HAP-1 (cell line): ENCODE measurements around the gene C11orf91.

ENCODE experiments used
- DNase-seq, 2 experiments: peaks; one replicate each; pipeline ENCODE4 v3.0.0-alpha.2; 2016 to 2020; ENCODE audit warnings: low spot score in 2 of 2
- H3K27me3 ChIP-seq: fragments of 250-450 bp; sonication (Bioruptor Pico); 2 replicates; pipeline ENCODE4 v1.5.1; 2020; ENCODE audit warnings: low read depth, mild to moderate bottlenecking, moderate library complexity
- H3K36me3 ChIP-seq: fragments of 250-450 bp; sonication (Bioruptor Pico); replicated peaks from 2 replicates; pipeline ENCODE4 v1.5.1; 2020; ENCODE audit warnings: mild to moderate bottlenecking
- H3K4me1 ChIP-seq: fragments of 250-450 bp; sonication (Bioruptor Pico); 2 replicates; pipeline ENCODE4 v1.5.1; 2020; ENCODE audit warnings: mild to moderate bottlenecking
- H3K4me3 ChIP-seq: fragments of 250-450 bp; sonication (Bioruptor Pico); 2 replicates; pipeline ENCODE4 v1.5.1; 2020; ENCODE audit warnings: mild to moderate bottlenecking, moderate library complexity
- H3K9me3 ChIP-seq: fragments of 250-450 bp; sonication (Bioruptor Pico); 2 replicates; pipeline ENCODE4 v1.5.1; 2020; ENCODE audit warnings: mild to moderate bottlenecking, moderate library complexity
- in situ Hi-C: fragments of 300-500 bp; cut with MboI; formaldehyde crosslinking; loops from 3 replicates; pipeline ENCODE4 v1.14.3; 2020; ENCODE audit warnings: low sequenced_read_pairs, inconsistent platforms, mixed read lengths

The C11orf91 gene, protein sequence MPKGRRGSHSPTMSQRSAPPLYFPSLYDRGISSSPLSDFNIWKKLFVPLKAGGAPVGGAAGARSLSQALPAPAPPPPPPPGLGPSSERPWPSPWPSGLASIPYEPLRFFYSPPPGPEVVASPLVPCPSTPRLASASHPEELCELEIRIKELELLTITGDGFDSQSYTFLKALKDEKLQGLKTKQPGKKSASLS

DNA sequence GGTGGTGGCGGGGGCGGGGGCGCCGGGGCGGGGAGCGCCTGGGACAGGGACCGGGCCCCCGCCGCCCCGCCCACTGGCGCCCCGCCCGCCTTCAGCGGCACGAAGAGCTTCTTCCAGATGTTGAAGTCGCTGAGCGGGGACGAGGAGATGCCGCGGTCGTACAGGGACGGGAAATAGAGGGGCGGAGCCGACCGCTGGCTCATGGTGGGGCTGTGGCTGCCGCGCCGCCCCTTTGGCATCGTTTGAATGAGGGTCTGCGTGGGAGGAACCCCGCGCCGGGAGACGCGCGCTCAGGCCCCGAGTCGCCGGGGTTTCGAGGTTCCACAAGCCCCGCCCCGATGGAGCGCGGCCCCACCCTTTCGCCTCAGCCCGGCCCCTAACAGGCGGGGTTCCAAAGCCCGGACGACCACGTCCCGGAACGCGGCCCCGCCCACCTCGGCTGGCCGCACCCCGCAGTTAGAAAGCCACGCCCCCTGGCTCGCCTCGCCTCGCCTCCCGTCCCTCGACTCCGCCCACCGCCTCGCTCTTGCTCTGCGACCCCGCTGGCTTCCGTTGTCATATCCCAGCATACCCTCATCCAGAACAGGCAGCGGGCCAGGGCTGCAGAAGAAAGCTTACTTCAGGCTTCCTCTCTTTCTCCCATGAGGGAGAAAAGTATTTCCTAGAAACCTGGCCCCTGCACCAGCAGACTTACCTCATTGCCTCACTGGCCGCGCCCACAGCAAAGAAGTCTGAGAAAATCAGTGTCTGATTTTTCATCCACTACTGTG is at the start of gene C11orf91:
TSS of gene C11orf91 (minus strand) at position 325 of the 770 bp plus-strand sequence. CDS start at position 239, 86 bp downstream.
- peaks cover 4% of the 10 kb centered on the region for H3K4me1 ChIP-seq
- no peaks in the 10 kb centered on the region for H3K27me3 ChIP-seq
- peak; percentile 88 to 98 for DNase-seq
- H3K36me3 ChIP-seq = no peaks in the 10 kb centered on the region
- H3K9me3 ChIP-seq = no peaks in the 10 kb centered on the region
- peak within 1 kb of the TSS; percentile 57 for H3K4me3 ChIP-seq
- in situ Hi-C loops = no loop called here

DNA sequence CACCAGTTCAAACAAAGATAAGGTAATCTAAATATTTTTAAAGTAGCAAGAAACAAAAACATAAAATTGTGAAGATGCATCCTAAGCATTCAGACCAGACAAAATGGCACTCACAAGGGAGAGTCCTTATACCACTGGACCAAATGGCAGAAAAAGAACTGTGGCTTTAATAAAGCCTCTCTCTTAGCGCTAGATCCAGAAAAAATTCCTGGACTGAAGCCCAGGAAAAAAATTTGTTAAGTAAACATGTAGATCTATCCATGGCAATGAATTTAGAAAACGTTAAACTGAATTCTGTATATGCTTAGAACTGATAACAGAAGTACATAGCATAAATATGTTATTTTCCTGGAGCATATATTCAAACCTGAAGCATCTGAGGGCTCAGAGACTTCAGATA is 47.4 kb upstream of the C11orf91 start:
- in situ Hi-C loops = no loop called here
- Histone ChIP-seq H3K27me3 (no peaks in the 10 kb centered on the region), H3K36me3 (peaks cover 15% of the 10 kb centered on the region), H3K4me3 (no peak overlapping the region), H3K9me3 (no peaks in the 10 kb centered on the region), H3K4me1 (peaks cover 5% of the 10 kb centered on the region)
- no peak for DNase-seq

DNA sequence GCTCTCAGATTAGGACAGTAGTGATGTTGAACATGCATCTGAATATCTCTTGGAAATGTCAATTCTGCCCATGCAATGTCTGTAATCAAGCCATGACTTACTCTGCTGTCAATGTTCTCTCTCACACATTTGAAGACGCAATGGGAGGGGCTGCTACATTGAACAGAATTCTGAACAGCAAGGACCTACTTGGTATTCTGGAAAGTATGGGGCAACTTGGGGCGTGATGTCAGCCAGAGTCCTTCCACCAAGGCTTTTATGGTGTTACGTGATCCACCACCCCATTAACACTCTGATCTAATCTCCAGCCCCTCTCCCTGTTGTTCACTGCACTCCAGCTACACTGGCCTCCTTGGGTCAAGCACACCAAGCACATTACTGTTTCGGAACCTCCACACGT is 42.7 kb upstream of the C11orf91 start:
- no peaks in the 10 kb centered on the region for H3K27me3 ChIP-seq
- H3K36me3 ChIP-seq = peaks cover 14% of the 10 kb centered on the region; the same call in 1 of the 2 replicates
- no peak overlapping the region for H3K4me3 ChIP-seq
- in situ Hi-C loops = no loop called here
- peaks cover 5% of the 10 kb centered on the region for H3K4me1 ChIP-seq
- no peaks in the 10 kb centered on the region for H3K9me3 ChIP-seq
- DNase-seq = no peak

DNA sequence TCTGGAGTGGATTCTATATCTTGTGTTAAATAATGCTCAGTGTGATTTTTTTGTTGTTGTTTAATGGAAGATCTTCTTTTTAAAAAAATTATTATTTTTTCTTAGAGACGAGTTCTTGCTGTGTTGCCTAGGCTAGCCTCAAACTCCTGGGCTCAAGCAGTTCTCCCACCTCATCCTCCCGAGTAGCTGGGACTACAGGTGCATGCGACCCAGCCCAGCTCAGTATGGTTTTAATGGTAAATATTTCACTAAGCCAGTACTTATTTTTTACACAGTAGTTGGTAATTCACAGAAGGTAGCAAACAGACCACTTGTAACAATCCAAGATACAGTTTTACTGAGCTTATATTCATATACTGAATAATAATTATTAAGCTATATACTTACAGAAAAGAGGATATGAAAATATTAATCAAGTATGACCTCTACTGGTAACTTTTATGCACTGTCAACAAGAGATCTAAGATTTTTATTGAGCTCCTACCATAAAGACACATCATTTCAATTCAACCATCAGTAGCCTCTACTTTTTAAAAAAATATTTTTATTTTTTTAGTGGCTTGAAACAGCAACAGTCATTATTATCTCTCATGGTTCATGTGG is 41.7 kb upstream of the C11orf91 start:
- no peak overlapping the region for H3K4me3 ChIP-seq
- peaks cover 5% of the 10 kb centered on the region for H3K4me1 ChIP-seq
- H3K36me3 ChIP-seq = peaks cover 14% of the 10 kb centered on the region; the same call in 1 of the 2 replicates
- H3K27me3 ChIP-seq = no peaks in the 10 kb centered on the region
- DNase-seq = no peak
- no peaks in the 10 kb centered on the region for H3K9me3 ChIP-seq
- in situ Hi-C loops = no loop called here

DNA sequence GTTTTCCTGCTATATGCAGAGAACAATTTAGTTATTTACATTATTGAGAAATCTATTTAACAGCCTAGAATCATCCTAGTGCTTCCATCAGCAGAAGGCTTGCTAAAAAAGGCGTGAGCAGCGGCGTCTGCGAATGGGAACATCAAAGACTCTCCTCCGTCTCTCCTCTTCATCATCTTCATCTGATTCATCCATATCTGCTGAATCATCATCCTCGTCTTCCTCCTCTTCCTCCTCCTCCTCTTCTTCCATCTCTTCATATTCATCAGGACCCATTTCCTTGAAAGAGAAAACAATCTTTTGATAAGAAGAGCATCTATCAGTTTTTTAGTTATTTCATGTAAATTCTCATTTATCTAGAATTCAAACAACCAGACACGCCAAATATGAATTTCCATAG is 41.2 kb upstream of the C11orf91 start:
- no peaks in the 10 kb centered on the region for H3K9me3 ChIP-seq
- in situ Hi-C loops = no loop called here
- no peaks in the 10 kb centered on the region for H3K27me3 ChIP-seq
- H3K36me3 ChIP-seq = peaks cover 10% of the 10 kb centered on the region; the same call in 1 of the 2 replicates
- H3K4me3 ChIP-seq = no peak overlapping the region
- H3K4me1 ChIP-seq = peaks cover 7% of the 10 kb centered on the region
- no peak for DNase-seq

DNA sequence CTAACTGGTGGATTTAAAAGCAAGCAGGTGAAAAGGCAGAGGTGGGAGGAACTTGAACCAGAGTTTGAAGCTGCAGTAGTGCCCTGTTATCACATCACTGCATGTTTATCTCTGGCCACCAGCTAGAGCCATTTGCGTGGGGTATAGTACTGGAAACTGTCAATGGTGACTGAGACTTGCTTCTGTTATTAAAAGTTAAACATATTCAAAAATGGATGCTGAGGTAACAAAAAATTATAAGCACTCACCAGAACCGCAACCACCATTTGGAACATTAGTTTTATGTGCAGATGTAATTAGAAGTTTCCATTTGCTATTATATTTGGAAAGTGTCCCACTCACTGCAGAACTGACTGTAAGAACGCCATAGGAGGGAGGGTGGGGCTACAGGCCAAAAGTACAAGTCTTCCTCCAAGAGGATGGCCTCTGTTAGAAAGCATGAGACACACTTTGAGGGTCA is 36.8 kb upstream of the C11orf91 start:
- Histone ChIP-seq H3K4me1 (peaks cover 11% of the 10 kb centered on the region), H3K36me3 (peaks cover 6% of the 10 kb centered on the region), H3K4me3 (no peak overlapping the region), H3K27me3 (no peaks in the 10 kb centered on the region), H3K9me3 (no peaks in the 10 kb centered on the region)
- no peak for DNase-seq
- in situ Hi-C loops = no loop called here

DNA sequence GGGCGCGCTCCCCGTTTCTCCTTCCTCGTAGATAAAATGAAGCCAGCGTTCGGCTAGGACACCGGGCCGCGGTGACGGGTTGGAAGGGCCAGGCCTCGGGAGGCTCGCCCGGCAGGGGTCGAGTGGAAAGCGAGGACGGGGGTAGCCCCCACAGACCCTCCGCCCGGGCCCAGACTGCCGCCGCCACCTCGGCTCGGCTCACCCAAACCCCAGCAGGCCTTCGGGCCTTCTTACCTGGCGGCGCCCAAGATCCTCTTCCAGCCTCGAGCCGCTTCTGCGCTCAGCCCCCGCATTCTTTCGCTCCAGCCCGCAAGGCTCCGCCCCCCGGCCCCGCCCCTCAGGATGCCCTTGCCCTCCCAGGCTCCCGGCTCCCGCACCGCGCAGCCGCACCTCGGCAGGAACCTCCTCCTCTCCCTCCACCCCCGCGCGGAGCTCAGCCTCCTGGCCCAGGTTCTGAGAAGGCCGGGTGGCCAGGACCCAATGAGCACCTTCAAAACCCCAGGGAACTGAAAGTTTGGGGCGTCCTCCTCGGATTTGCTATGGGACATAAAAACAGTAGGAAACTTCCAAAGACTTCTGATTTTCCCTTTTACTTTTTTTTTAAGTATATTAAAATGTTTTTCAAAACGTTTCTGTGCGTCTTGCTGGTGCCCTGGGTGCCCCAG is 35.7 kb upstream of the C11orf91 start, which contains the start of gene CD59:
TSS of gene CD59 (minus strand) at position 276 of the 665 bp plus-strand sequence. CDS start 13,978 bp downstream, outside the sequence.
- in situ Hi-C loops = no loop called here

DNA sequence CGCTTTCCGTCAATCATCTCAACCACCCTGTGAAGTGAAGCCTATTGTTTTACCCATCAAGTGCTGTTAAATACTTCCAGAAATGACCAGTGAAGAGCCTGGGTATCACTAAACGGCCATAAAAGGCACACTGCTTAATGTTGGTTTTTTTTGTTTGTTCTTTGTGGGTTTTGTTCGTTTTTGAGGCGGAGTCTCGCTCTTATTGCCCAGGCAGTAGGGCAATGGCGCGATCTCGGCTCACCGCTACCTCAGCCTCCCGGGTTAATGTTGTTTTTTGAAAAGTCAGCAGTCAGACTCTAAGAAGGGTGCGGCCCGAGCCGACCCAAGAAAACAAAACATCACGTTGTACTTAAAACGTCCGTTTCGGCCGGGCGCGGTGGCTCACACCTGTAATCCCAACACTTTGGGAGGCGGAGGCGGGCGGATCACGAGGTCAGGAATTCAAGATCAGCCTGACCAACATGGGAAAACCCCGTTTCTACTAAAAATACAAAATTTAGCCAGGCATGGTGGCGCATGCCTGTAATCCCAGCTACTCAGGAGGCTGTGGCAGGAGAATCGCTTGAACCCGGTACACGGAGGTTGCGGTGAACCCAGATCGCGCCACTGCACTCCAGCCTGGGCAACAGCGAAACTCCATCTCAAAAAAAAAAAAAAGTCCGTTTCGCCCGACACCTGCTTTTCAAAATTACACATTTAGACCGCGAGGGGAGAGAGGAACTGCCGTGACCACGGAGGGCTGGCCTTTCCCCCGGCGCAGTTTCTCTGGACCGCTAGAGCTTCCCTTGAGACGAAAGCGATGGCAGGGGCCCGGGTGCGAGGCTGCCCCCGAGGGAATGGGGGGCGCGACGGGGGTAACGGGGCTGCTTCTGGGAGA is 34.9 kb upstream of the C11orf91 start:
- Histone ChIP-seq H3K4me3 (peak overlapping the region; percentile 81), H3K36me3 (peaks cover 8% of the 10 kb centered on the region)
- in situ Hi-C loops = no loop called here

More for the DNA sequence above, 35.7 kb upstream of the C11orf91 start, which contains the start of gene CD59:
- Histone ChIP-seq H3K4me3 (peak within 1 kb of the TSS; percentile 81), H3K27me3 (no peaks in the 10 kb centered on the region), H3K4me1 (peaks cover 11% of the 10 kb centered on the region), H3K36me3 (peaks cover 8% of the 10 kb centered on the region), H3K9me3 (no peaks in the 10 kb centered on the region)
- DNase-seq = peak; percentile 89 to 98

DNA sequence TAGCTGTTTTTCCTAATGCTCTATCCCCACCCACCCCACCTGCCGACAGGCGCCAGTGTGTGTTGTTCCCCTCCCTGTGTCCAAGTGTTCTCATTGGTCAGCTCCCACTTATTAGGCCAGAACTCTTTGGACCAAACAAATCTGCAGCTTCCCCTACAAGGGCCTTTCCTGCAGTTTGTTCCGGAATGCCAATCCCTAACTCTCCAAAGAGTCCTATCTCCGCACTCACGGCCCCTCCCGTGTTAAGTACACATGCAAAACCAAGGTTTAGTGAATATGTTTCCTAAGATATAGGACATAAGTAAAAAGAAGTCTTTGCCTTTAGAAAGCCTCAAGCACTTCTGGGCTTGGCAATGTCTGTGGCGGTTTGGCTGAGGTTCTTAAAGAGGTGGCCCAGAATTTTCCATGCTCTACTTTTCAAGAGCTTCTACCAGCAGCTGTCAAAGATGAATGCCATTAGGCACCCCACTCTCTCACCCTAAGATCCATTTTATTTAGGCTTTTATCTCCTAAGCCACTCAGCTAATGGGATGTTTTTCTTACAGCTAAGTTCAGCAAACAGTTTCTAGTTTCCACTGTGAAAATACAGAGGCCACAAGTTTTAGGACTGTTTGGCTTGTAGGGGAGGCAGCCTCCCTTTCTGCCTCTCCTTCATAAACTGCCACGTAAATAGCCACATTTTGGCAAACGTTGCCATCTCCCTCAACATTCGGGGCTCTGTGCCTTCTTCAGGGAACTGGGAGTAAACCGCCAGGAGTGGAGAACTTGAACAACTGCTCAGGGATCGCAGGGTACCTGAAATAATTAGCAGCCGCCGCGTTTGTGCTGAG is 34.0 kb upstream of the C11orf91 start:
- peak overlapping the region; percentile 81 for H3K4me3 ChIP-seq
- no peaks in the 10 kb centered on the region for H3K9me3 ChIP-seq
- DNase-seq = no peak
- H3K27me3 ChIP-seq = no peaks in the 10 kb centered on the region
- H3K4me1 ChIP-seq = peaks cover 11% of the 10 kb centered on the region
- in situ Hi-C loops = no loop called here
- peaks cover 8% of the 10 kb centered on the region for H3K36me3 ChIP-seq

More for the DNA sequence above, 34.9 kb upstream of the C11orf91 start:
- DNase-seq = peak; percentile 8 to 53
- Histone ChIP-seq H3K9me3 (no peaks in the 10 kb centered on the region), H3K27me3 (no peaks in the 10 kb centered on the region), H3K4me1 (peaks cover 11% of the 10 kb centered on the region)

DNA sequence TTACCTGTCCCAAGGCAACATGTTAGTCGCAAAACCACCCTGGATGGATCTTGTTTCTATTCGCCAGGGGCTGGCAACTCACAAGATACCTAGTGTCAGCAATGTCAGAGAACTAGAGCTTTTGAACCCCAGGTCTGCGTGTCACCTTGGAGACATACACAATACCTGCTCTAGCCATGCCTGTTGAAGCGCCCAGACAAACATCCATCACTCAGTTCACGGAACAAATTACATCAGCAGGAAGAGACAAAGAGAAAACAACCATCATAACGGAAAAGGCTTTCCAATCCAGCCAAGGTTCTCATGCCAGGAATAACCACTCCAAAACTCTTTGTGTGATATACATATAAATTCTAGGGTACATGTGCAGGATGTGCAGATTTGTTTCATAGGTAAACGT is 33.4 kb upstream of the C11orf91 start:
- Histone ChIP-seq H3K4me3 (no peak overlapping the region), H3K4me1 (peaks cover 11% of the 10 kb centered on the region), H3K36me3 (peaks cover 8% of the 10 kb centered on the region), H3K27me3 (no peaks in the 10 kb centered on the region), H3K9me3 (no peaks in the 10 kb centered on the region)
- in situ Hi-C loops = no loop called here
- DNase-seq = no peak

DNA sequence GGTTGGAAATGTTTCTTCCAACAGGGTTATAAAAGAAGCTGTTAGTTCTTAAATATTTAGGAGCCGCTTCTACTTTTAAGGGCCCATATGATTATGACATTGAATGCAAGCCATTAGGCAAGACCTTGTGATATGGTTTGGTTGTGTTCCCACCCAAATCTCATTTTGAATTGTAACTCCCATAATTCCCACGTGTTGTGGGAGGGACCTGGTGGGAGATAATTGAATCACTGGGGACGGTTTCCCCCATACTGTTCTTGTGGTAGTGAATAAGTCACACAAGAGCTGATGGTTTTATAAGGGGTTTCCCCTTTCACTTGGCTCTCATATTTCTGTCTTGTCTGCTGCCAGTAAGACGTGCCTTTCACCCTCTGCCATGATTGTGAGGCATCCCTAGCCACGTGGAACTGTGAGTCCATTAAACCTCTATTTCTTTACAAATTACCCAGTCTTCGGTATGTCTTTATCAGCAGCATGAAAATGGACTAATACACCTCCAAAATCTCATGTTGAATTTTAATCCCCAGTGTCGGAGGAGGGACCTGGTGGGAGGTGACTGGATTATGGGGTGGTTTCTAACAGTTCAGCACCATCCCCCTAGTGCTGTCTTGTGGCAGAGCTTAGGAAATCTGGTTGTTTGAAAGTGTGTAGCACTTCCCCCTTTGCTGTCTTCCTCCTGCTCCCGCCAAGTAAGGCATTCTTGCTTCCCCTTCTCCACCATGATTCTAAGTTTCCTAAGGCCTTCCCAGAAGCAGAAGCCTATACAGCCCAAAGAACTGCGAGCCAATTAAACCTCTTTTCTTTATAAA is 31.3 kb upstream of the C11orf91 start:
- DNase-seq = no peak
- peaks cover 9% of the 10 kb centered on the region for H3K4me1 ChIP-seq
- H3K9me3 ChIP-seq = peaks cover 6% of the 10 kb centered on the region
- no peaks in the 10 kb centered on the region for H3K27me3 ChIP-seq
- peaks cover 8% of the 10 kb centered on the region for H3K36me3 ChIP-seq
- in situ Hi-C loops = no loop called here
- H3K4me3 ChIP-seq = no peak overlapping the region
